A549 (cell line): ENCODE measurements around the gene COPG1.

Experiments
- EP300 ChIP-seq, 2 experiments: fragments of >200 bp; sonication (Bioruptor Twin); formaldehyde crosslinking; IDR thresholded peaks; 2 replicates in 1 of 2; 3 replicates in 1 of 2; pipeline ENCODE4 v1.6.1; 2016 to 2017
- GATA3 ChIP-seq: IDR thresholded peaks from 2 replicates; pipeline ENCODE4 v1.6.1; 2012; ENCODE audit warnings: borderline replicate concordance
- SREBF2 ChIP-seq: fragments of 450-650 bp; IDR thresholded peaks from 2 replicates; pipeline ENCODE4 v1.6.1; 2014; ENCODE audit warnings: mild to moderate bottlenecking, moderate library complexity
- TP53 ChIP-seq: fragments of 250-450 bp; sonication (Bioruptor Pico); IDR thresholded peaks from 2 replicates; pipeline ENCODE4 v1.5.0; 2021; ENCODE audit warnings: mild to moderate bottlenecking, moderate library complexity
- TF ChIP-seq, protein P1 (sequence below): fragments of >200 bp; sonication (Bioruptor Twin); formaldehyde crosslinking; IDR thresholded peaks from 3 replicates; pipeline ENCODE4 v1.5.1; 2016

DNA sequence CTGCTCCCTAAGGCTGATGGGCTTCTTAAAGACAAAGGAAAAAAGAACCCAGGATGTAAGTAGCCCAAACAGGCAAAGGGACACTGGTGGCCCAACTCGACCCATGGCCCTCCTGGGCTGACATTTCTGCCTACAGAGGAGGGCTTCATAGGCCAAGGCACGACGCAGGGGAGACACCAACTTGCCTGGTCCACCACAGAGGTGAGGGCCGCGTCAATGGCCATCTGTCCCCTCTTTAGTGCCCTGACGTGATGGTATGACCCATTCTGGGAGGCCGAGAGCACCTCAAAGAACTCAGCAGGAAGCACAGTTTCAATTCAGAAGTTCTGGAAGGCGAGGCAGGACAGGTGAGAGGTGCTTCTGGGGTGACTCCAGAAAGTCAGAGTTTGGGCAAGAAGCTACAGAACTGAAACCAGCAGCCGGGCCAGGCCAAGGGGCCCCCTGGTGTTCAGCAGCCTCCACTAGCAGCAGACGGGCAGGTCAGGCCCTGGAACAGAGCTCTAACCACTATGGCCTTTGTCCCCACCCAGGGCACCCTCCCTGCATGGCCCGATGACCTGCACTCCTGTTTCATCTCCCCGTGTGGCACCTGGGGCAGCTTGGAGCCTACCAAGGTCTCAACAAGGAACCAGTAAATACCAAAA is 74.4 kb downstream of the COPG1 start:
- TF ChIP-seq EP300 (IDR thresholded peaks at IDR 0.05) (no peak), TP53 (CRISPR knock-in tag) (no peak), GATA3 (no peak), SREBF2 (no peak)
- TF ChIP-seq, protein P1, sequence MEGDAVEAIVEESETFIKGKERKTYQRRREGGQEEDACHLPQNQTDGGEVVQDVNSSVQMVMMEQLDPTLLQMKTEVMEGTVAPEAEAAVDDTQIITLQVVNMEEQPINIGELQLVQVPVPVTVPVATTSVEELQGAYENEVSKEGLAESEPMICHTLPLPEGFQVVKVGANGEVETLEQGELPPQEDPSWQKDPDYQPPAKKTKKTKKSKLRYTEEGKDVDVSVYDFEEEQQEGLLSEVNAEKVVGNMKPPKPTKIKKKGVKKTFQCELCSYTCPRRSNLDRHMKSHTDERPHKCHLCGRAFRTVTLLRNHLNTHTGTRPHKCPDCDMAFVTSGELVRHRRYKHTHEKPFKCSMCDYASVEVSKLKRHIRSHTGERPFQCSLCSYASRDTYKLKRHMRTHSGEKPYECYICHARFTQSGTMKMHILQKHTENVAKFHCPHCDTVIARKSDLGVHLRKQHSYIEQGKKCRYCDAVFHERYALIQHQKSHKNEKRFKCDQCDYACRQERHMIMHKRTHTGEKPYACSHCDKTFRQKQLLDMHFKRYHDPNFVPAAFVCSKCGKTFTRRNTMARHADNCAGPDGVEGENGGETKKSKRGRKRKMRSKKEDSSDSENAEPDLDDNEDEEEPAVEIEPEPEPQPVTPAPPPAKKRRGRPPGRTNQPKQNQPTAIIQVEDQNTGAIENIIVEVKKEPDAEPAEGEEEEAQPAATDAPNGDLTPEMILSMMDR: no peak
